SHP77 (cell line): Measurements from ENCODE around the gene GRAMD1B.
"Not testable (repeated sequence)": the region's sequence is repeated elsewhere in the genome, so short reads cannot be mapped to it uniquely, and the experiment has no call there.

Experiments used
- DNase-seq, 2 experiments: peaks; one replicate each; lab custom pipeline; 2025; lab: John Stamatoyannopoulos, UW

The GRAMD1B gene

DNA sequence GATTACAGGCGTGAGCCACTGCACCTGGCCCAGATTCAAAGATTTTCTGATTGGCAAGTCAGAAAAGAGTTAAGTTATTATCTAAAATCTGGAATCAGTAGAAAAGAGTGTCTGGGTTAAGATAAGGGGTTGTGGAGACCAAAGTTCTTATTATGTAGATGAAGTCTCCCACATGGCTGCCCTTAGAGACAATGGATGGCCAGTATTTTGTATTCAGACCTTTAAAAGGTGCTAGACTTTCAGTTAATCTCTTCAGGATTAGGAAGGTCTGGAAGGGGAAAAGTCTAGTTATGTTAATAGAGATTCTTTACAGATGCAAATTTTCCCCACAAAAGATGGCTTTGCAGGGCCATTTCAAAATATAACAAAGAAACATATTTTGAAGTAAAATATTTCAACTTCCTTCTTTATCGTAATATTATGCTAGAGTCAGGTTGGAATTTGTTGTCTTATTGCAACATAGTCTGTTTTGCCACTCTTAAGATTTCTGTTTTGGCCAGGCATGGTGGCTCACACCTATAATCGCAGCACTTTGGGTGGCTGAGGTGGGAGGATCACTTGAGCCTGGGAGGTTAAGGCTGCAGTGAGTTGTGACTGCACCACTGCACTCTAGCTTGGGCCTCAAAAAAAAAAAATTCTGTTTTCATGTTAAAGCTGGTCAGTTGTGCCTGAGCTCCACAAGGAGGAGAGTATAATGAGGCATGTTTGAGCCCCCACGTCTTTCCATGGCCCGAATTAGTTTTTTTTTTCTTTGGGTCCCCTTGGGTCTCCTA is 14.0 kb downstream of the GRAMD1B start:
- DNase-seq = no peak

DNA sequence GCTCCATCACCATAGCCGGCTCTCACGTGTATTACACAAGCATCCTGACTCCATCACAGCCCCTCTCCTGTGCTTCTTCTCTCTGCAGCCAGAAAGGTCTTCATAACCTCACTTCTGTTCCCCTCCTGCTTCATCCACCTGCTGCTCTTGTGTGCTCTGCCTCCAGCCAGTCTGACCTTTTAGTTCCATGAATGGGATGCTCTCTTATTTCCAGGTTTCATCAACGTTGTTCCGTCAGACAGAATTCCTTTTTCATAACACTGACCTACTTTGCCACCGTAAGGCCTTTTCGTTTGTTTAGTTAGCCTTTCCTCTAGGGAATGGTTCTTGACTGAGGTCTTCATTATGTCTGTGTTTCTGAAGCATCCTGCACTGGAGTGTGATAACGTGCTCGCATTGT is 18.8 kb downstream of the GRAMD1B start:
- DNase-seq = no peak

DNA sequence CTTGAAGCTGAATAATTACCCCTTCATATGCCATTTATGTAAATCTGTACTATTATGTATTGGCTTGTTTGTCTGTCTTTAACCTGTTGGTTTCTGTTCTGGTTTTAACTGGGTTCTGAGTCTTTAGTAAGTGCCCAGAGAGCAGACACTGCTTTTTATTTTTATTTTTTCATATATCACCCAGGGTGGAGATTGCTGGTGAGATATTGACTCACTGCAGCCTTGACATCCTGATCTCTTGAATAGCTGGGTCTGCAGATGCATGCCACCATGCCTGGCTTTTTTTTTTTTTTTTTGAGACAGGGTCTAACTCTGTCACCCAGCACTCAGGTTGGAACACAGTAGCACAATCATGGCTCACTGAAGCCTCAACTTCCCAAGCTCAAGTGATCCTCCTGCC is 19.4 kb downstream of the GRAMD1B start:
- DNase-seq = no peak

DNA sequence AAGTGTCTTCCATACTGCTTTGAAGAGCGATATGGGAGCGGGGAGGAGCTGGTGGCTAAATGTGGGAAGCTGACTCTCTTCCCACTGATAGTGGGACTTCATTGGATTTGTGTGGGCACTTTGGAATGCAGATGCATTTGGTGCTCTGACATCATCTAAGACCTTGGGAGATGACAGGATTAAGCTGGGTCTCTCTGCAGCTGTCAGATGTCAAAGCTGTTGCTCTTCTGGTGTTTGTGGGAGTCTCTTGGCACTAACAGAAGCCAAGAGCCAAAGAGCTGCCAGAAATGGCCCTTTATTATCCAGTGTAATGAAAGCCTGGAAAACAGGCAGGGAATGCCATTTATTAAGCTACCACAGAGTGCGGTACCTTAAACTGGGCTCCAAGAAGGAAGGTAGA is 20.6 kb downstream of the GRAMD1B start:
- DNase-seq = no peak

DNA sequence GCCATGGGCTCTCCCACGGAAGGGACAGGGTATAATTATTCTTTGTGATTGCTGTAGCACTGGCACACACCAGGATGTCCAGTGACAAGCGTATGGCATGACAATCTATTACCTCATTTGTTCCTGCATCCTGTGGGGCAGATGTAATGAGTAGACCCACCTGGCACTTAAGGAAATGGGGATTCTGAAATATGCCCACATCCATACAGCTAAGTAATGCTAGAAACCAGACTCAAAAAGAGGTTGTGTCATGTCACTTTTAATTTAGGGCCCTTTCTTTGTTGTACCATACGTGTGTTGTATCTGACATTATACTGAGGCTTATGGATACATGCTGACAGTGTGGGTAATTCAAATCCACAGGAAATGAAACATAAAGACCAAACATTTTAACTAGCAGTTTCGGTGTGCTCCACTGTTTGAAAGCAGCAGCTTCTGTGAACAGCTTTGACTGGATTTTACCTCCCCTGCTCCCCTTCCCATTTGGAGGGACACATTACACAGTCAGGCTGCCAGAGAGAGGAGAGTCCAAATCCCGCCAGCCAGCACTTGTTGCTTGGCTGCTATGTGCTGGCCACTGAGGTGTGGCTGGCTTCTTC is 21.2 kb downstream of the GRAMD1B start:
- DNase-seq = no peak

DNA sequence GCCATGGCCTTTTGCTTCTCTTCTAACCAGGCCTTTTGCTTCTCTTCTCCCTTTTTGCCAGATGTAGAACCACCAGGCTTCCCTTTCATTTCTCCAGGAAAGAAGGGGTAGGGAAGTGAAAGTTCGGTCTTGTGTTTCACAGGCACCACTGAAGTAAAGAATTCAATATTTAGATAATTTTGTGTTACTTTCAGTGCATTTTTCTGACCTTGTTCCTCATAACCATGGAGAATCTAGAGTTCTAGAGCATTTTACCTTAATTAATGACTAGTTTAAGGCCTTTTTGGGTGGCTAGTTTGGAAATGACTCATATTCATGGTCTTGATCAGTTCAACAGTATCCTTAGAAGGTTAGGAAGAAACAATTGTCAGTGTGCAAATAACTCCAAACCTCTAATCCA is 22.7 kb downstream of the GRAMD1B start:
- DNase-seq = no peak

DNA sequence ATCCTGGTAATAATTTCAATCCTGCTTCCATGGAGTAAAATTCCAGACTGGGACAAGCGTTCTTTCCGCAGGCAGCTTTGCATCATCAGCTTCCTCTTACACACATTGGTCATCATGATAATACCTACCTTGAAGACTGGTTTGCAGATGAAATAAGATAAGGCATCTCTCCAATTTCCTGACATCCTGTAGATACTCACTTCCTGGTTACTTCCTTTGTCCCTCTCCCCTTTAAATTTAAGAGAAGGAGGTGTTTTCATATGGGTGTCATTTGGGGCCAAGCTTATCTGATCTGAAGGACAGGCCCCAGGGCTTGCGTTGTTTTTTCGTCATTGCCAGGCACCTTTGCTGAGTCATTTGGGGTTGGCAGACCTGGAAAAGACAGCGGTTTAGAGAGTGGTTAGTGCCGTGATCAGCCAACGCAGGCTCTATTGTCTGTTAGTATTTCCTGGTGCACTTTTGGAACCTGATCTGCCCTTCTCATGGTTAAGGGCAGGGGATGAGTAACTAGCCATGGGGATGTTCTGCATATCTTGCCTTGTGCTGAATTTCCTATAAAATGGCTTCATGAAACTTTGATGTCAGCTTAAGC is 24.1 kb downstream of the GRAMD1B start:
- DNase-seq = peak; percentile 27 to 49

DNA sequence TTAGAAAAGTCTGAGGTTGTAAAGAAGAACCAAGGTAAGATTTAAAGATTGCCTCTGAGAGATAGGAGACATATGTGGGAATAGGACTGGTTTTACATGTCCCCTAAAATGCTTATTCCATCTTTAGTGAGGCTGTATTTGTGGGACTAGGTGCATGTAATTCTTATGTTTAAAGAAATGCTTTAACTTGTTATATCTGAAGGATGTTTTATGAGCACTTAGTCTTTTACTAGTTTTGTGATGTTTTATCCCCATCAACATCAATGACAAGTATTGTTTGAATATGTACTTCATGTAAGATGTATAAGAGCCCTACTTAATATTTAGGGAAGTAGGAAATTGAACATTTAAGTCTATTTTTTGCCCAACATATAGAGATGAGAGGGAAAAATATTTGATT is 24.7 kb downstream of the GRAMD1B start:
- DNase-seq = no peak

DNA sequence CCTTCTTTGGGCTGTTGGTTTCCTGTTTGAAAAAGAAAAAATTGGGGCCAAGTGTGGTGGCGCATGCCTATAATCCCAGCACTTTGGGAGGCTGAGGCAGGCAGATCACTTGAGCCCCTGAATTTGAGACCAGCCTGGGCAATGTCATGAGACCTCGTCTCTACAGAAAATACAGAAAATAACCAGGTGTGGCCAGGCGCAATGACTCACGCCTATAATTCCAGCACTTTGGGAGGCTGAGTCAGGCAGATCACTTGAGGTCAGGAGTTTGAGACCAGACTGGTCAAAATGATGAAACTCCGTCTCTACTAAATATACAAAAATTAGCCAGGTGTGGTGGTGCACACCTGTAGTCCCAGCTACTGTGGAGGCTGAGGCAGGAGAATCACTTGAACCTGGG is 26.4 kb downstream of the GRAMD1B start:
- not testable (repeated sequence) for DNase-seq

DNA sequence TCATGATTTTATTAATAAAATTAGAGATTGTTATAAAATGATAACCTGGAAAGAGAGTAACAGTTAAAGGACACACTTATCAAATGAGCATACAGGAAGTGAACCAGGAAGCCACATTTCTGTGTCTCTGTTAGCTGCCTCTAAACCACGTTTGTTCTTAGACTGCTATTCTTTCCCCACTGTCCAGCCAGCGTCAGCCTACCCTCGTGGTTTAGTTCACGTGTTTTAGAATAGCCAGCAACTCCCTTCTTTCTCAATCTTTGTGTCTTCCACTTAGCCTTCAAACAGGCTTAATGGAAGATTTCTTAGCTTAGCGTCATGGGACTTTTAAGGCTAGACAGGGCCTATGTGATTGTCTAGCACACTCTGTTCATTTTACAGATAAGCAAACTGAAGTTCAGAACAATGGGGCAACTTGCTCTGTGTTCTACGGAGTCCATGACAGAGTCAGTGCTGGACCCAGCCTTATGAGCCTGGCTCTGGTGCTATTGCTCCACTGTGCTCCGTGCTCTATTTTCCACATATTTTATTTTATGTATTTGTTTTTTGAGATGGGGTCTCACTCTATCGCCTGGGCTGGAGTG is 27.2 kb downstream of the GRAMD1B start:
- DNase-seq = no peak

DNA sequence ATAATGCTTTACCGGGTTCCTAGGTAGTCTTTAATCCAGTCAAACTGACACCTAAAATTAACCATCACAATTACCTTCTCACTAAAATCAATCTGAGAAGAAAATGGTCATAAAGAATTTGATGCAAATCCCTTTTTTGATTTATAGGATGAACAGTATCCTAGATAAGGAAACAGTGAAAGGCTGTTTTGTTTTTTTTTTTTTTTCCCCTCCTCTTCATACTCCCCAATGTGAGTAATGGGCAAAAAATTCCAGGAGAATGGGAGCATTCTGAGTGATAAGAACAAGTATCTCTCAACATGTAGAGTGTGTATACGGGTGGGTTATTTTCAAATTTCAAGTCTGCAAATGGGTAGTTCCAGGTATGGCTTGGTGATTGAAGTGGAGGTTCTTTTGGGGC is 28.4 kb downstream of the GRAMD1B start:
- no peak for DNase-seq

DNA sequence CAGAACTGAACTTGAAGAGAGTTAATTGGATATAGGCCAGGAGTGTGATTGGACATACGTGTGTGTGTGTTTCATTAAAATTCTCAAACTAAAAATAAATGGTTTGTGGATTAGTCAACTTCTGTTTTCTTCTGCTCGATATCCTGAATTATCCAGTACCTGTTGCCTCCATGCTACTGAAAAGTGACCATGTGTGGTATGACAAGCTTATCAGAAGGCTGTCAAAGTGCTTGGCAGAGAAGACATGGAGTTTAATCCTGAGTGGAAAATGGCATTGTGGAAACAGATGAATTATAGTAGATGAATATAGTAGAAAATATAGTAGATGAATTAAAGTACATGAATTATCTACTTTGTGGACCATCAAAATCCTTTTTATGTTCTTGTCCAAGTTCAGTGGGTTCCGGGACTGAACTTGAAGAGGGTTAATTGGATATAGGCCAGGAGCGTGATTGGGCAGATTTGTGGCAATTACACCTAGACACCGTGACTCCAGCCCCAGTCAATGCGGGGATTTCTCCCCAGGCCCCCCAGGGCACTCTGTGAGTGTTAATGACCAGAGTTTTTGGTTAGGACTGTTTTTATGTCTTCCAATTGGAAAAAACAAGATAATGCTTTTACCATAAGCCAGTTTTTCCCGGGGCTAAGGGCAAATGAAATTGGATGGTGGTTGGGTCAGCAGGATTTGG is 30.1 kb downstream of the GRAMD1B start:
- no peak for DNase-seq

DNA sequence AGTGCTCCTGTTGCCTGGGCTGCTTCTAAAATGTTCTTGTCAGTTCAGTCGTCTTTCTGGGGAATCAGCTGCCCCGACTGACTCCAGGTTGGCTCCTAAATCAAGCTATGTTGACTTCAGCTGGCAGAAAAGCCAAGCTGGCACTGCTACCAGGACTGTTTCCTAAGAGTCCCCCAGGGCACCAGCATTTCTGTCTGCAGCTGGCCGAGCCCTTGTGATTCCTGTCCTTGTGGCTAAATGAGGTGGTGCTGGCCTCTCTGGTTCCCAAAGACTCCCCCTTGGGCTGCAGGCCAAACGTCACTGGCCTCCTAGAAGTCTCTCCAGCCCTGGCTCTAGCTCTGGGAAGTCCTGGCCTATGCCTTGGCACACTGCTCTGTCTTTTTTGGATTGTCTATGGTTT is 31.1 kb downstream of the GRAMD1B start:
- no peak for DNase-seq

DNA sequence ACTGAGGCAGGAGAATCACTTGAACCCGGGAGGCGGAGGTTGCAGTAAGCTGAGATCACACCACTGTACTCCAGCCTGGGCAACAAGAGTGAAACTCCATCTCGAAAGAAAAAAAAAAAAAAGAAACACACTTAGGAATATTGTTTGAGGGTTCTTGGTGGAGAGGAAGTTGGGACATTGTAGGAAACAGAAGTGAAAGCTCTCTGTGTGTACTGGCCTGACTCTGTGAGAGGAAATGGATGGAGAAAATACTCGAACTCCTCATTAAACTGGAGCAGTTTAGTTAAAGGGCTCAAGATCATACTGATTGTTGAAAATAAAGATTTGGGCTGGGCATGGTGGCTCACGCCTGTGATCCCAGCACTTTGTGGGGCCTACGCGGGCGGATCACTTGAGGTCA is 35.6 kb downstream of the GRAMD1B start:
- not testable (repeated sequence) for DNase-seq

DNA sequence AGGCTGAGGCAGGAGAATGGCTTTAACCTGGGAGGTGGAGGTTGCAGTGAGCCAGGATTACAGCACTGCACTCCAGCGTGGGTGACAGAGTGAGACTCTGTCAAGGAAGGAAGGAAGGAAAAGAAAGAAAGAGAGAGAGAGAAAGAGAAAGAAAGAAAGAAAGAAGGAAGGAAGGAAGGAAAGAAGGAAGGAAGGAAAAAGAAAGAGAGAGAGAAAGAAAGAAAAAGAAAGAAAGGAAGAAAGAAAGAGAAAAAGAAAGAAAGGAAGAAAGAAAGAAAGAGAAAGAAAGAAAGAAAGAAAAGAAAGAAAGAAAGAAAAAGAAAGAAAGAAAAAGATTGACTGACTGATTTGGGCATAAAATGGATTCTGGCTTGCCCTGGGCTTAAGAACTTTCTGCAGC is 36.1 kb downstream of the GRAMD1B start:
- not testable (repeated sequence) for DNase-seq

DNA sequence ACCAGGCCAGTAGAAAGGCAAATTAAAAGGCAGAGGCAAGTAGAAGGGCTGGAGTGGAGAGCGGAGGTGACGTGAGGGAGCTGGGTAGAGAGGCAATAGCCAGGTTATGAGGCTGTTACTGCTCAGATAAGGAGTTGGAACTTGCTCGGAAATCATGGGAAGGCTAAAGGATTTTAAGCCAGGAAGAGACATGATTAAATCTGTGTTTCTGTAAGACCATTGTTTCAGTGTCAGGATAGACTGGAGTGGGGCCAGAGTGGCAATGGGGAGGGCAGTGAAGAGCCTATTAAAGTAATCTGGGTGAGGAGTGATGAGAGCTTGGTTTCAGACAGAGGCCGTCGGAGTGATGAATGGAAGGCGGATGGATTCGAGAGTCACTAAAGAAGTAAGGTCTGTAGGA is 39.0 kb downstream of the GRAMD1B start:
- DNase-seq = no peak

DNA sequence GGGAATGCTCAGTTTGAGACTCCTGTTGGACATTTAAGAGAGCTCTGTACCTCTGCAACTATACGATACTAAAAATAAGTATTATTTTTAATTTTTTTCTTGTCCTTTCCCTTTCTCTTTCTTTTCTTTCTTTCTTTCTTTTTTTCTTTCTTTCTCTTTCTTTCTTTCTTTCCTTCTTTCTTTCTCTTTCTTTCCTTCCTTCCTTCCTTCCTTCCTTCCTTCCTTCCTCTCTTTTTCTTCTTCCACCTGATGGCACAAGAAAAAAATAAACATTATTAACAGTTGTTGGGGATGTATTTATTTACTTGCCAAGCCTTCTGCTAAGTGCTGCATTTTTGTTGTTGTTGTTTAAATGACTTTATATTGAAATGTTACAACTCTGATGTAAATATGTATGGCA is 39.5 kb downstream of the GRAMD1B start:
- DNase-seq = no peak

DNA sequence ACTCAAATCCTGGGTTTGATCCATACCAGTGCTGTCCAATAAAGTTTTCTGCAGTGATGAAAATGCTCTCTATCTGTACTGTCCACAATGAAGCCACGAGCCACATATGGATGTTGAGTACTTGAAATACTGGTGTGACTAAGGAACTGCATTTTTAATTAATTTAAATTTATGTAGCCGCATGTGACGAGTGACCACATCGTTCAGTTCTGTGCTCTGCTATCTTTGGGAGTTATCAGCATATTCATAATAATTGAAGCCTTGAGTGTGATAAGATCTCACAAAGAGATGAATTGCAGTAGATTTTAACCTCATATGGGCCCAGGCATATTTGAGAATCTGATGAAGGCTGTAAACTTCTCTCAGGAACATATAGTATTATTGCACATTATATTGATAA is 40.8 kb downstream of the GRAMD1B start:
- DNase-seq = no peak

DNA sequence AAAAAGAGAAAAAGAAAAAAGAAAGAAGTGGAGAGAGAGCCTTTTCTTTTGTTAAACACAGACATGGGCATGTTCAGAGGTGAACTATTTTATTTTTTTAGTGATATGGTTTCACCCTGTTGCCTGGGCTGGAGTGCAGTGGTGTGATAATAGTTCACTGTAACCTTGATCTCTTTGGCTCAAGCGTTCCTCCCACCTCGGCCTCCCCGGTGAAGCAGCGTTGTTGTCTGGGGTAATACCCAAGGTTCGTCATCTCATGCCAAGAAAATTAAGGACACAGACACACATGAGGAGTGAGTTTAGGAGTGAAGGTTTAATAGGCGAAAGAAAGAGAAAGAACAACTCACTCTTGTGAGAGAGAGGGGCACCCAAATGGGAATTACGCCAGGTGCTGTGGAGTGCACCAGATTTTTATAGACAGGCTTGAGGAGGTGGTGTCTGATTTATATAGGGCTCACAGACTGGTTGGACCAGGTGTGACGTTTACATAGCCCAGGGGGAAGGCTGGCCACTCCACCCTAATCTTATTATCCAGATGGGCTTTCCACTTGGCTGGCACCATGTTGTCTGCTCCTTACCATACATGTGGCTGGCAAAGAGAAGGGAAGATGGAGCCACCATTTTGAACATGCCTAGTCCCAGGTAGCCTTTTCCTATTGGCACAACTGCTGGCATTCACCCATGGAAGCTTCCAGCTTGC is 42.3 kb downstream of the GRAMD1B start:
- DNase-seq = no peak

DNA sequence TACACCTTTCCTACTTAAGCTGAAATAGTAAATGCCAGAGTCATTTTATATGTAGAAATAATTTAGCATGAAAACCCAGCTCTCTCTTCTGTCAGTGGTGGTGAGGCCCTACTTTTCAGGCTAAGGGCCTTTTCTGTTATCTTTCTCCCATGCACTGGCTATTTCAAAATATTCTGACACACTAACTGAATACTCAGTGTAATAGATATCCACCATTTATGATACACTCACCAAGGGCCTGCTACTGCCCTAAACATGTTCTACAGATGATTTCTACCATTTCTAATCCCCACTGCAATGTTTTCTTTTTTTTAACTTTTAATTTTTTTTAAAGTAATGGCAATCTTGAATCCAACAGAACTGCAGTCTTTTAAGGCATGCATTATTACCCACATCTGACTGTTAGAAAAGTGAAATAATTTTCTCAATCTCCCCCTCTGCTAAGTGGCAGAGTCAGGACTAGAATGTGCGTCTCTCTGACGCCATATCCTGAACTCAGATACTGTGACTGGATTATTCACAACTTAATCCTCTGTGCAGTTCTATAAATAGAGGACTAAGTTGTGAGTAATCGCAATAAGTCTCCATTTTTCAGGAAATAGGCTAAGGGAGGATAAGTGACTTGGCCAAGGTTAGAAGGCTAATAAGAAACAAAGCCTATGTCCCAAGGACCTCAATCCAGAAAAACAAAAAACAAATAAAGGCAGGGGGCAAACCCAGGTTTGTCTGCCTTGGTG is 44.0 kb downstream of the GRAMD1B start:
- no peak for DNase-seq

DNA sequence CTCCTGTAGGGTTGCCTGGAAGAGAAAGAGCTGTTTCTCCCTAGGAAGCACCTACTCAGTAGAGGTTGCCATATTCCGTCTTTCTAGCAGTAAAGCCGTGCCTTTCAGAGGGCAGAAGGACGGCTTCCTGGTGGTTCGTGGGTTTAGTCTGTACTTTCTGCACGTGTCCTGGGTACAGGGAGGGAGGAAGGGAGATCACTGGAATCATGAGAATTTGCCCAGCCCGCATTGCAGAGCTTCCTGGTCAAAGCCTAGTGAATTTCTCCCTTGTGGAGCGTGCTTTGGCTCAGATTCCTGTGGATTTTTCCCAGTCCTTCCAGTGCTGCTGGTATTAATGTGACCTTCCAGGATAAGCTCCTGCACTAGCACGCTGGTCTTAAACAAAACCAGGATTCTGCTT is 44.9 kb downstream of the GRAMD1B start:
- DNase-seq = no peak
